Psoas muscle (tissue), 8 donors: Measurements from ENCODE around the gene MREG. TPM values are rescaled to one million over a fixed set of nuclear protein-coding genes. Genes with fewer than 3 reads are reported as not detected.

Source experiments
- ATAC-seq, 4 donors: fragments of 200-7000 bp; cut with Tn5 transposase; one replicate each; pipeline ENCODE4 v1.9.1; 2020; ENCODE audit warnings: moderate library complexity in 3 of 4, mild to moderate bottlenecking in 2 of 4
- DNase-seq, 2 donors: peaks; one replicate each; pipeline ENCODE4 v3.0.0-alpha.2; 2020
- H3K27ac ChIP-seq: fragments of 200-600 bp; one replicate; pipeline ENCODE4 v1.8.0; 2022
- H3K27me3 ChIP-seq, 3 donors: fragments of 200-600 bp in 1 of 3; one replicate each; pipeline versions ENCODE4 v1.6.1 to v1.8.0; 2013 to 2022; ENCODE audit warnings: low read length in 2 of 3, mild to moderate bottlenecking in 2 of 3, moderate library complexity in 1 of 3; ENCODE audit not compliant: insufficient read depth in 3 of 3
- H3K36me3 ChIP-seq, 2 donors: fragments of 200-600 bp in 1 of 2; one replicate each; pipeline versions ENCODE4 v1.6.1 to v1.8.0; 2013 to 2022; ENCODE audit warnings: low read depth in 1 of 2, mild to moderate bottlenecking in 1 of 2, moderate library complexity in 1 of 2; ENCODE audit not compliant: insufficient read depth in 1 of 2
- H3K4me1 ChIP-seq: fragments of 200-600 bp; one replicate; pipeline ENCODE4 v1.8.0; 2022
- H3K4me3 ChIP-seq: fragments of 200-600 bp; one replicate; pipeline ENCODE4 v1.8.0; 2022; ENCODE audit warnings: mild to moderate bottlenecking
- H3K9me3 ChIP-seq: fragments of 200-600 bp; one replicate; pipeline ENCODE4 v1.8.0; 2022
- CTCF ChIP-seq: fragments of 200-600 bp; IDR thresholded peaks from one replicate; pipeline ENCODE4 v1.8.0; 2022; ENCODE audit warnings: antibody characterized with exemption
- WGBS, 3 donors: extraction: QIAGEN DNeasy Blood & Tissue Kit; methylation state at CpG; one replicate each; pipeline versions ENCODE4 v1.1.6 to v1.1.7; 2013; 5-methylcytosine and 5-hydroxymethylcytosine counted together
- intact Hi-C, 2 donors: fragments of 100-400 bp; cut with DNase I; formaldehyde crosslinking; loops; one replicate each; pipeline versions ENCODE4 v1.11.0 to v1.14.2; 2022
- polyA plus RNA-seq, 3 donors: library from polyadenylated mRNA; stranded (reverse); fragments of 200-250 nt; gene quantifications; one replicate each; pipeline ENCODE4 v1.2.3, GENCODE V29; 2013
- total RNA-seq, 4 donors: library from RNA; stranded (reverse); fragmentation: NEBNext Ultra II Directional in 2 of 4; extraction: Animal tissue kit (Norgen Biotek cat#: 25700) in 2 of 4; gene quantifications; one replicate each; pipeline versions ENCODE4 v1.2.1 to v1.2.4, GENCODE V29; 2021 to 2023
- donor health status: healthy with polysubstance abuse.
- donor health status: DM: no; HTN: no; CAD: no; lungs with moderate emphysema.
- donor health status: Bipolar disorder and iron deficiency.
- donor health status: healthy.
- donor health status: DM: yes; HTN: yes; CAD: no.
- donor health status: DM: no; HTN: no; CAD: no.
- donor health status: DM: no; HTN: no; CAD: no.
- donor health status: DM: yes; HTN: yes; CAD: no.

The MREG gene
- total and polyA plus RNA-seq, 7 donors, result 0.24 to 6.8 (median 0.37) TPM

DNA sequence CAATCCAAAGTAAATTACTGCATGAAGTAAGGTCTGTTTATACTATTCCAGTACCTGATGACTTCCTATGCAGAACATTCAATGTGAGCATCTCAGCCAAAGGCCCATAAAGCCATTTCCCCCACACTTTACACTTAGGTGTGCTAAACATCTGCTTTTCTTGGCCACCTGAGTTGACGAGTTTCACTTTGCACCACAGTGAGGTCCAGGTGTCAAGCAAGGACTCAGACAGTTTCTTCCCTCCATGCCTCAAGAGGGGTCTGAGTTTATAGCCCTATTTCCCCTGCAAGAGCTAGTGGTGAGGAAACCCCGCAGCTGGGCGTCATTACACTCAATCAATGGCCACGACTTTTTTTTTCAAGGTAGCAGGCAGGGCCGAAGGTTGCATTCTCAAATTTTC lies 107.7 kb downstream of the MREG start:
- ATAC-seq, result no peak
- WGBS, 3 donors, result 45 to 69% (median 59%) methylated on average over 5 of the region's 5 CpGs
- intact Hi-C loops, result no loop called here

GRCh38 chr2:215904101-215904500 lies 109.2 kb downstream of the MREG start:
- intact Hi-C loops, result no loop called here
- no peaks in the 10 kb centered on the region for H3K4me1 ChIP-seq
- H3K27ac ChIP-seq, result no peak overlapping the region
- no peak for ATAC-seq
- no peaks in the 10 kb centered on the region for H3K9me3 ChIP-seq
- TF ChIP-seq CTCF, result no peak
- no peaks in the 10 kb centered on the region for H3K36me3 ChIP-seq
- DNase-seq, result no peak
- WGBS, 3 donors, result 92 to 96% (median 93%) methylated on average over 5 of the region's 5 CpGs
- H3K27me3 ChIP-seq, result peaks cover 0 to 7% (median 1%) of the 10 kb centered on the region in 3 donors
- H3K4me3 ChIP-seq, result no peak overlapping the region

More for the DNA sequence above, 107.7 kb downstream of the MREG start:
- Histone ChIP-seq H3K27me3 (peaks cover 0 to 12% (median 1%) of the 10 kb centered on the region in 3 donors), H3K27ac (no peak overlapping the region), H3K4me3 (no peak overlapping the region), H3K36me3 (no peaks in the 10 kb centered on the region), H3K4me1 (no peaks in the 10 kb centered on the region), H3K9me3 (no peaks in the 10 kb centered on the region)
- TF ChIP-seq CTCF, result no peak
- DNase-seq, result no peak

DNA sequence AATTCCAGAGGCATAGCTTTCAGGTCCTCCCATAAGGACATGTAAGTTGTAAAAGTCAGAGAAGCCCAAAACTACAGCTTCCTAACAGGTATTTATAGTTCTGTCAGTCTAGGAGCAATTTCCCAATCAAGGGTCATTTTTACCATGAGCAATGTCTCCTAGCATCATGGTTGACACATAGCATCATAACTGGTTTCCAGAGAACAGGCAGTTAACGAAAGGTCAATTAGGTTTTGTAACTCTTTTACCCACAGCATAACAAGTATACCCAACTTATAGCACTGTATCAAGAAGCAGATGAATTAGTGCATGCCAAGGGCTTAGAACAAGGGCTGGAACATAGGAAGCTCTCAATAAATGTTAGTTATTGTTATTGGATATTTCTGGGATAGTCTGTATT lies 110.1 kb downstream of the MREG start:
- DNase-seq (no peak), ATAC-seq (no peak)
- Histone ChIP-seq H3K4me1 (no peaks in the 10 kb centered on the region), H3K27me3 (peaks cover 0 to 7% (median 1%) of the 10 kb centered on the region in 3 donors), H3K27ac (no peak overlapping the region), H3K4me3 (no peak overlapping the region), H3K36me3 (no peaks in the 10 kb centered on the region), H3K9me3 (no peaks in the 10 kb centered on the region)
- no peak for TF ChIP-seq CTCF
- 94 to 100% (median 95%) methylated on average over 1 of the region's 1 CpG for WGBS, 3 donors
- intact Hi-C loops, result no loop called here

DNA sequence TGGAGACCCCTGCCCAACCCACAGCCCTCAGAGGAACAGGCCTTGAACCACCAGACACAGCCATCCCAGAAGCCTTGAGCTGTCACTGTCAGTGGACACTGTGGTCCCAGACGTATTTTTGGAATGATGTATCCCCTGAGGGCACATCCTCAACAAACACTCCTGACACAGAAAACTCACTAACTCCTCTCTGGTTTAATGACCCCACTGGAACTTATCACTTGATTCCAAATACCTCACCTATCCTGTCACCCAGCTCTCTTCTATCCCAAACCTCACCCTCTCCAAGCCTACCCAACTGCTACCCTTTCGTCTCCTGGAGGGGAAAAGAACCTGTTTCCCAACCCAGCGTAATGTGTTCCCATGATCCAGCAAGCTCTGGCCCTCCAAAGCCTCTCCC lies 111.6 kb downstream of the MREG start:
- Histone ChIP-seq H3K36me3 (no peaks in the 10 kb centered on the region), H3K27ac (no peak overlapping the region), H3K4me3 (no peak overlapping the region), H3K27me3 (peaks cover 0 to 1% (median 0%) of the 10 kb centered on the region in 3 donors), H3K9me3 (no peaks in the 10 kb centered on the region), H3K4me1 (no peaks in the 10 kb centered on the region)
- intact Hi-C loops, result no loop called here
- DNase-seq, result no peak
- no peak for ATAC-seq
- WGBS, 3 donors, result 78 to 93% (median 89%) methylated on average over 3 of the region's 3 CpGs
- no peak for TF ChIP-seq CTCF

DNA sequence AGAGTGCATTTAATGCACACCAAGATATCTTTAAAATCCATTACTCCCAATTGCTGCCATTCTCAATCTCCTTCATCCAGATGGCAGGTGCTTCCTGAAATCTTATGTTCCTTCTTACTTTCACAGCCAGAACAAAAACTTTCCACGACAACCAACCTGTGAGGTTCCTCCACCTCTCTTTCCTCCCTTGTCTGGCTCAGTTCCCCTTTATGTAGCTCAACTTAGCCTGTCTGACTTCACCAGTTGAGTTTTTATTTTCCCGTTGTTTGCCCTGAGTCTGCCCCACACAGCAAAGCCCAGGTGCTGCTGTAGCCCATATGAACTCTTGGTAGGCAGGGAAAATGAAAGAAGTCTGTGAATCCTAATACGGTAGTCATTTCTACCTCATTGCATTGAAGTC lies 112.5 kb downstream of the MREG start:
- H3K36me3 ChIP-seq, result no peaks in the 10 kb centered on the region
- WGBS, 3 donors, result 74 to 89% (median 83%) methylated on average over 3 of the region's 3 CpGs
- no peaks in the 10 kb centered on the region for H3K9me3 ChIP-seq
- TF ChIP-seq CTCF, result no peak
- DNase-seq (no peak), ATAC-seq (no peak)
- peaks cover 0 to 1% (median 0%) of the 10 kb centered on the region in 3 donors for H3K27me3 ChIP-seq
- no peaks in the 10 kb centered on the region for H3K4me1 ChIP-seq
- H3K27ac ChIP-seq, result no peak overlapping the region
- no peak overlapping the region for H3K4me3 ChIP-seq
- intact Hi-C loops, result no loop called here
